ENCODE results near the gene PRRX2. TPM values are rescaled to one million over a fixed set of nuclear protein-coding genes. Genes with fewer than 3 reads are reported as not detected.

PRRX2 gene
- total and polyA plus RNA-seq, 3 donors from 2014 or later = 14.6 to 19.1 (median 15.3) TPM

DNA sequence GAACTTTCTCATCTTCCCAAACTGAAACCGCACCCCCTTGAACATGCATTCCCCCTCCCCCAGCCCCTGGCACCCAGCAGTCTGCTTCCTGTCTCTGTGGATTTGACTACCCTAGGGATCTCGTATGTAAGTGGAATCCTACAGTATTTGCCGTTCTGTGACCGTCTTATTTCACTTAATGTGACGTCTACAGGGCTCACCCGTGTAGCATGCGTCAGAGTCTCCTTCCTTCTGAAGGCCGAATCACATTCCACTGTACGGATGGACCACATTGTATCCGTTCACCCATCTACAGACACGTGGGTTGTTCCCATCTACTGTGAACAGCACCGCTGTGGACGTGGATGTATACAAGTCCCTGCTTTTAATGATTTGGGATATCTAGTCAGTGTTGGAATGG, 4.5 kb downstream of the PRRX2 start:
- Histone ChIP-seq H3K4me1 (no peaks in the 10 kb centered on the region), H3K27me3 (no peaks in the 10 kb centered on the region), H3K36me3 (ENCODE audit: low read depth, missing control alignments) (no peaks in the 10 kb centered on the region), H3K27ac (no peak overlapping the region), H3K4me3 (no peak overlapping the region), H3K9me3 (no peaks in the 10 kb centered on the region)
- TF ChIP-seq, protein P1, sequence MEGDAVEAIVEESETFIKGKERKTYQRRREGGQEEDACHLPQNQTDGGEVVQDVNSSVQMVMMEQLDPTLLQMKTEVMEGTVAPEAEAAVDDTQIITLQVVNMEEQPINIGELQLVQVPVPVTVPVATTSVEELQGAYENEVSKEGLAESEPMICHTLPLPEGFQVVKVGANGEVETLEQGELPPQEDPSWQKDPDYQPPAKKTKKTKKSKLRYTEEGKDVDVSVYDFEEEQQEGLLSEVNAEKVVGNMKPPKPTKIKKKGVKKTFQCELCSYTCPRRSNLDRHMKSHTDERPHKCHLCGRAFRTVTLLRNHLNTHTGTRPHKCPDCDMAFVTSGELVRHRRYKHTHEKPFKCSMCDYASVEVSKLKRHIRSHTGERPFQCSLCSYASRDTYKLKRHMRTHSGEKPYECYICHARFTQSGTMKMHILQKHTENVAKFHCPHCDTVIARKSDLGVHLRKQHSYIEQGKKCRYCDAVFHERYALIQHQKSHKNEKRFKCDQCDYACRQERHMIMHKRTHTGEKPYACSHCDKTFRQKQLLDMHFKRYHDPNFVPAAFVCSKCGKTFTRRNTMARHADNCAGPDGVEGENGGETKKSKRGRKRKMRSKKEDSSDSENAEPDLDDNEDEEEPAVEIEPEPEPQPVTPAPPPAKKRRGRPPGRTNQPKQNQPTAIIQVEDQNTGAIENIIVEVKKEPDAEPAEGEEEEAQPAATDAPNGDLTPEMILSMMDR (IDR thresholded peaks at IDR 0.05) = no peak
- no peak for TF ChIP-seq POLR2A (IDR thresholded peaks at IDR 0.05)
- intact Hi-C loops (cut with DNase I; ENCODE audit: low total_unique reads) = no loop called here
- WGBS, 2 donors = 71 to 82% methylated on average over 13 of the region's 13 CpGs
- DNase-seq = peak; percentile 55

DNA sequence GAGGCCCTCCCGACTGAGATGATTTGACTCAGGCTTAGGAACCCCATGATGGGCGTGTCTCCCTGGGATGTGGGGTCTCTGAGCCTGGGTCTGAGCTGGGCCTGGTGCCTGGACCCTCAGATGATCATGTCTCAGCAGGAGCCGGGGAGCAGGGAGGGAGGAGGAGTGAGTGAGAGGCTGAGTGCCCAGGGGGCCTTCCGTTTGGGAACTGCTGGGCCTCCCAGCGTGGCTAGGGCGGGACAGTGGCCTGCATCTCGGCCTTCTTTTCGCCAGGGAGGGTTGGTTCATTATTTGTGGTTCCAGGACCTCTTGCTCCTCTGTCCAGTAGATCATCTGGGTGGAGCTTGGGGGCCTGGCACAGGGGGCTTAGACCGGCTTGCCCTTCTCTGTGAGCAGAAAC, 5.6 kb downstream of the PRRX2 start:
- intact Hi-C loops (cut with DNase I; ENCODE audit: low total_unique reads) = no loop called here
- Histone ChIP-seq H3K9me3 (no peaks in the 10 kb centered on the region), H3K4me3 (no peak overlapping the region), H3K27ac (no peak overlapping the region), H3K4me1 (peaks cover 4% of the 10 kb centered on the region), H3K27me3 (no peaks in the 10 kb centered on the region), H3K36me3 (ENCODE audit: low read depth, missing control alignments) (no peaks in the 10 kb centered on the region)
- TF ChIP-seq, protein P1 (IDR thresholded peaks at IDR 0.05) = no peak
- no peak for TF ChIP-seq POLR2A (IDR thresholded peaks at IDR 0.05)
- no peak for DNase-seq
- 92 to 93% methylated on average over 2 to 9 of the region's 9 CpGs for WGBS, 2 donors

DNA sequence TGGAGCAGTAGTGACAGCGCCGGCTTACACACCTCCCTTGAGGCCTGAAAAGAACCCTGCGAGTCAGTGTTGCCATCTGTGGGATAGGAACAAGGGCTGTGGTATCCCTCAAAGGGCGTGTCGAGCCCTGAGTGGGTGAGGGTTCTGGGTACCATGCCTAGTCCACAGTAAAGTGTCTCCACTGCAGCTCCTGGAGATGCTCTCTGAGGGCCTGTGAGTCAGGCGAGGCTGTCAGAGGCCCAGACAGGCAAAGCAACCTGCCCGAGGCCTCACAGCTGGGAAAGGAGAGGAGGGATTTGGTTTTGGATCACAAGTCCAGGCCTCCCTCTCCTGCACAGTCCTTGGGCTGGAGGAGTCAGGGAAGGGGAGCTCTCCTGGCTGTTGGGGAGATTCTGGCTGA, 6.1 kb downstream of the PRRX2 start:
- intact Hi-C loops (cut with DNase I; ENCODE audit: low total_unique reads) = no loop called here
- 89 to 91% methylated on average over 7 of the region's 7 CpGs for WGBS, 2 donors
- Histone ChIP-seq H3K4me1 (peaks cover 4% of the 10 kb centered on the region), H3K4me3 (no peak overlapping the region), H3K9me3 (no peaks in the 10 kb centered on the region), H3K27ac (no peak overlapping the region), H3K27me3 (no peaks in the 10 kb centered on the region), H3K36me3 (ENCODE audit: low read depth, missing control alignments) (no peaks in the 10 kb centered on the region)
- DNase-seq = no peak
- TF ChIP-seq, protein P1 (IDR thresholded peaks at IDR 0.05) = no peak
- no peak for TF ChIP-seq POLR2A (IDR thresholded peaks at IDR 0.05)

DNA sequence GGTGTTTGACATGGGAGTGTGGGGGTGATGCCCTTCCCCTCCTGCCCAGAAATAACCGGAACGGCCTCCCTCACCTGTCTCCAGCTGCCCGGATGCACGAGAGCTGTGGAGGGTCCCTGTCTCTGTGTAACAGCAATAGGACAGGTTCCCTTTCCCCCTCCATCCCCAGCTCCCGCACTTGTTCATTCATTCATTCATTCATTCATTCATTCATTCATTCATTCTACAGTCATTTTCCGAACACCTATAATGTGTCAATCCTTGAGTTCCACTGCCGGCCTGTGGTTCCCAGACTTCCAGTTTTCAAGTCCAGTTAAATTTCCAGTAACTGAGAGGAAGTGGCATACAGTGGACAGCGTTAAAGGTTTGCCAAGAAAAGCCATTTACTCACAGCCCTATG, 7.3 kb downstream of the PRRX2 start:
- no peak for DNase-seq
- TF ChIP-seq POLR2A (IDR thresholded peaks at IDR 0.05) = no peak
- Histone ChIP-seq H3K36me3 (ENCODE audit: low read depth, missing control alignments) (no peaks in the 10 kb centered on the region), H3K9me3 (no peaks in the 10 kb centered on the region), H3K4me3 (no peak overlapping the region), H3K27ac (no peak overlapping the region), H3K4me1 (peaks cover 4% of the 10 kb centered on the region), H3K27me3 (no peaks in the 10 kb centered on the region)
- 92% methylated on average over 8 of the region's 8 CpGs for WGBS, 2 donors
- intact Hi-C loops (cut with DNase I; ENCODE audit: low total_unique reads) = no loop called here

DNA sequence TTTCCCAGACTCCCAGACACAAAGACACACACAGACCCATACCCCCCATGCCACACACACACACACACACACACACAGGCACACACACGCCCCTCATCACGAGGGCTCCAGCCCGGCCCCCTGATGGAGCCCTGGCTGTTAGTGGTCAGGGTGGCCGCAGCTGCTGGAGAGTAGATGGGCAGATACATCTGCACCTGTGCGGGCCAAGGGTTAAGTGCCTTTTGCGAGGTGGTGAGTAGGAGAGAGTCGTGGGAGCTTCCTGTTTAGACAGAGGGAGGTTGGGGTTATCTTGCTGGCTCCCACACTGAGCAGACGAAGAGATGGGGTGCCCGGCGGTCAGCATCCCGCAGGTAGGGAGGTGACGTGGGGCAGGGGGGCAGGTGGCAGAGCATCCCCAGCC, 8.2 kb downstream of the PRRX2 start:
- H3K9me3 ChIP-seq = no peaks in the 10 kb centered on the region
- TF ChIP-seq, protein P1 (IDR thresholded peaks at IDR 0.05) = no peak
- TF ChIP-seq POLR2A (IDR thresholded peaks at IDR 0.05) = no peak
- DNase-seq = no peak
- 58 to 88% methylated on average over 5 to 12 of the region's 12 CpGs for WGBS, 2 donors
- no peaks in the 10 kb centered on the region for H3K36me3 ChIP-seq (ENCODE audit: low read depth, missing control alignments)
- no peak overlapping the region for H3K27ac ChIP-seq
- H3K4me1 ChIP-seq = peaks cover 4% of the 10 kb centered on the region
- intact Hi-C loops (cut with DNase I; ENCODE audit: low total_unique reads) = no loop called here
- no peaks in the 10 kb centered on the region for H3K27me3 ChIP-seq
- no peak overlapping the region for H3K4me3 ChIP-seq
